OCI-M2 (cell line): ENCODE results near the gene FAM117A.
A peak's percentile ranks its signal among the peaks of the same experiment; 100 is the strongest.
"Not testable (repeated sequence)": the region's sequence is repeated elsewhere in the genome, so short reads cannot be mapped to it uniquely, and the experiment has no call there.

Source experiments
- DNase-seq: peaks from one replicate; lab custom pipeline; 2025; ENCODE audit not compliant: unreplicated experiment; lab: John Stamatoyannopoulos, UW

Gene FAM117A

DNA sequence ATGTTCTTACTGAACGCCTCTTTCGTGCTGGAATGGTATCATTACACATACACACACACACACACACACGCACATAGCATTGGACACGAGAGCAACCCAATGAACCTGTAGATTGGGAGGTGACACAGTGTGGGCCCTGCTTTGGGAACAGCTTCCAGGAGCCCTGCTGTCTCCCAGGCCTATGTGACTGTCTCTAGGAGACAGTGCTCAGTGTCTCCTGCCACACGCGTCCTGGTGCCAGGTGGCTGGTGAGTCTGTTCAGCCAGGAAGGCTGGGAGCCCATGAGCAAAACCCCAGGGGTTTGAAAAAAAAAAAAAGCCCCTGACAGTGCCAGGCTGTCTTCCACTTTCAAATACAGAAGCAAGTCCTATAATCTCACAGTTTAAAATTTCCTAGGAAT is 83.6 kb downstream of the FAM117A start:
- no peak for DNase-seq

DNA sequence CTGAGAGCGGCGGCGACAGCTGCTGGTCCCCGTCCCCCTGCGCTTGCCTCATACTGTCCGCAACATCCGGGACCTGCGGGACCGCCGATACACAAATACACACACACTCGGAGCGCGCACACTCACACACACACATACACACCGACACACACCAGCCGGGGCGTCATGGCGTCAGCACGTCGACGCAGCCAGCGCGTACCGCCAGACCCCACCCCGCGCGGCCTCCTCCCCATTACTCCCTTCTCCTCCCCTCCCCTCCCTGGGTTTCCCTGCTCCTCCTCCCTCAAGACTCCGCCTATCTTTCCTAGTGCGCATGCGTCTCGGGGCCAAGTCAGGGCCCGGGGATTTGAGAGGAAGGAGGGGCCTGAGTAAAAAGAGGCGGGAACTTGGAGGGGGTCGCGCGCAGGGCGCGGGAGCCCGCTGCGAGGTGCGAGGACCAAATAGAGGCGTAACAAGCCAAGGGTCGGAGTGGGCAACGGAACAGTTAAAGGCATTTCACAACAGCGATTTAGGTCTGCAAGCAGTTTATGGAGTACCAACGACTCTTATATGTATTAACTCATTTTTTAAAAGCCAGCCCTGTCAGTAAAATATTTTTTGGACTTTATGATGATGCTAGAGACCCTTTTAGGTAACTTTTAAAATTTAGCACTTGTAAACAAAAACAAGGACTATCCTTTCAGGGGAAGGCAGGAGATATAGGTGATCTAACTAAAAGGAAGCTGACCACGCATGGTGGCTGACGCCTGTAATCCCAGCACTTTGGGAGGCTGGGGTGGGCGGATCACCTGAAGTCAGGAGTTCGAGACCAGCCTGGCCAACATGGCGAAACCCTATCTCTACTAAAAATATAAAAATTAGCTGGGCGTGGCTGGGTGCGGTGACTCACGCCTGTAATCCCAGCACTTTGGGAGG is 85.7 kb downstream of the FAM117A start, which contains the start of gene SPOP:
SPOP (minus strand) TSS at position 165 of the 915 bp plus-strand sequence. CDS start 55,287 bp downstream, outside the sequence.
- DNase-seq: peak; percentile 51

DNA sequence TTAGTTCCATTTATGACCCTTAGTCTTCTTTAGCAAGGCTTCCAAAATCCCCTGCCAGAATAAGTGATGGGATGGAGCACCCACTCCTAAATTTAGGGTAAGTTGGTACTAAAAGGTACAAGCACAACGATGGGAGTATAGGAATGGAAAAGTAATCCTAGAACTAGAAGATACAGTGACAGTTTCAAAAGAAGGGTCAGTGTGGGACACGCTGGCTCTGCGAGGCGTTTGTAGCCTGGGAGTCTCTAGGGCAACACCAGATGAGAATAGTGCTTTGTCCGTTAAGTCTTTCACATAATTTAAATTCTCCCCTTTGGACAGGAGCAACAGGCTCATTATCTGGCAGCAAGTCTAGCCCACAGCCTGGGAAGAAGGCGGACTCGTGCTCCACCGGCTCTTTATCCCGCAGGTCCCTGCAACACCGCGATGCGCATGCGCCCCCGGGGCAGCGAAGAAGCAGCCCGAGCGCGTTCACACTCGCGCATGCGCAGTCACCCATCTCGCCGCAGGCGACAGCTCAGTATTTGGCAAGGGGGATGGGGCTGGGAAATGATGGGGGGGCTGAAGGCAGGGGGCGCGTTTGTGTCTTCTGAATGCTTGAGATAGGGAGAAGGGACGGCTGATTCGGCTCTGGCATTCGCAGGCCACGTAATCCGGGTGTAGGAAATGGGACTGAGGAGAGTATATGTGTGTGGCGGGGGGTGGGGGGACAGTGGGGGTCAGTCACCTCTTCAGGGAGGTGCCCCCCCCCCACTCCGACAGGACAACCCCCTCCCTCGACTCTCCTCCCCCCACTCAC is 86.6 kb downstream of the FAM117A start:
- DNase-seq: no peak

DNA sequence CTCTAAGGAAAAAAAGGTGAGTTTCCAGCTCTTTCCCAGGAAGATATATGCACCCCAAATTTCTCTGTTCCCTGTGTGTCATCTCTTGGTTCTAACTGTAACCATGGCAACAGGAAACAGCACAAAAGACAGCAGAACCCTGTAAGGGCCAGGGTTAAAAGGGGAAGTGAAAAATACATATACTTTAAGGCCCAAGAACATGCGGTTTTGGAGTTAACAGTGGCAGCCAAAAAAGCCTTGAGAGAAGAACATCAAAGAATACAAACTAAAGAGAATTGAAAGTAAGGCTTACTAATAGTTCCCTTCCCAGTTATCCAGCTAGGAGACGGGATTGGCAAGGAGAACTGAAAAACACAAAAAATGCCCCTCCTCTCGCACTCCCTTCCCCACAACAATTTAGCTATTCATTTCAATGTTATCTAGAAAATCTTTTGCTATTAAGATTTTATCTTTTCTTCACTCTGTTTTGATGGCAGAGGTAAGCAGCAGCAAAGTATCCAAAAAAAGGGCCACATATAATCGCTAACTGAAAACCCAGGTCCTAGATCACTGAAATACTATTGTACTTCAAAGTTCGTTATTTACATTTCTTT is 87.6 kb downstream of the FAM117A start:
- no peak for DNase-seq

DNA sequence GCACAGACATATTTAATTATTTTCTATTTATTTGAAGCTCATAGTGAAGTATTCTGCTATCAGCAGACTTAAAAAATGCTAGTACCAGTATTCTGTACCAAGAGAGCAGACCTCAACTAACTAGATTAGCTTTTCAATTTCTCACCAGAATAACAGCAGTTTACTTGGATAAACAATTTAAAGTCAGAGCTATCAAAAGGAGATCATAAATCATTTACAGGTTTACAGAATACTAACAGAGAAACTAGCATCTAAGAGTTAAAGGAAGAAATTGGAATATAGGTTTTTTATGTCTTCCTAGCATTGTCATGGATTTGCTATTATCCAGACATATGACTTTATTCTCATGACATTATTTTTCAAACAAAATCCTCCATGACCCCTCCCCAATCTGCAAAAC is 89.4 kb downstream of the FAM117A start:
- DNase-seq: no peak

DNA sequence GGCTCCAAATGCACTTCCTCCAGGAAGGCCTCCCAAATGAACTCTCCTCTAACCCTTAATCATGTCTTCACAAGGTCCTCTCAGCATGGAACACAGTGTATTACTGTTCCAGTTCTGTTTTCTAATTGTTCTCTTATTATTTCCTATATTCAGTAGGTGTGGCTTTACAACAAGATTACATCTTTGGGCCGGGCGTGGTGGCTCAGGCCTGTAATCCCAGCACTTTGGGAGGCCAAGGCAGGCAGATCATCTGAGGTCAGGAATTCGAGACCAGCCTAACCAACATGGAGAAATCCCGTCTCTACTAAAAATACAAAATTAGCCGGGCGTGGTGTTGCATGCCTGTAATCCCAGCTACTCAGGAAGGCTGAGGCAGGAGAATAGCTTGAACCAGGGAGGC is 90.3 kb downstream of the FAM117A start:
- DNase-seq: not testable (repeated sequence)

DNA sequence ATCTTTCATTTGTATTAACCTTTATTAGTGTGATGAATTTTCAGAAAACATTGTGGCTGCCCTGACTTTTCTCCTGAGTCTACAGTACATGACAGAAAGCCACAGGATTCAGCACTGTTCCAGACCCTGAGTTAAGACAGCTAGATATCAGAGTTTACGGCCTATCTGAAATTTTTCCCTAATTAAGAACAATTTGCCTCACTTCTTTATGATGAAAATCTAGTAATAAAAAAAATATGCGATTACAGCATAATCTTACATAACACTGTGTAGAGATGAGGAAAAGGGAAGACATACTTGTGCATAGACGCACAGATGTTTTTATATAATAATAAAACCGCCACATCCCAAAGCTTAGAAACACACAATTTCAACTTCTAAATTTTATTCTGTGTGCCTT is 93.3 kb downstream of the FAM117A start:
- no peak for DNase-seq

DNA sequence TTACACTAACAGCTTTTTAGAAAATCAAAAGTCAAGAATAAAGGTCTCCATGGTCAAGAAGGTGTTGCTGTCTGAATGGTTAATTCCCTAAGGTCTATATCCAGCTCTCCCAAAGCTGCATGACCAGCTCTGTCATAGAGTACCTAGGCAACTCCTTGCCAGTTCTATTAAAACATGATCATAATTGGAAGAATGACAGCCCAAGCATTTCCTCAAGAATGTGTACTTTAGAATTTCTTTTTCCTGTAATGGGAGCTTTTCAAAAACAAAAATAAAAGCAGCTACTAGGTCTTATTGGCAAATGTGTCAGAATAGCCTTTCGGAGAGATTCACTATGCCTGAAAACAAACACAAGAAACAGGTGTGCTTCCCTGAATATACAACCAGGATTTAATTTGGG is 93.9 kb downstream of the FAM117A start:
- DNase-seq: no peak

DNA sequence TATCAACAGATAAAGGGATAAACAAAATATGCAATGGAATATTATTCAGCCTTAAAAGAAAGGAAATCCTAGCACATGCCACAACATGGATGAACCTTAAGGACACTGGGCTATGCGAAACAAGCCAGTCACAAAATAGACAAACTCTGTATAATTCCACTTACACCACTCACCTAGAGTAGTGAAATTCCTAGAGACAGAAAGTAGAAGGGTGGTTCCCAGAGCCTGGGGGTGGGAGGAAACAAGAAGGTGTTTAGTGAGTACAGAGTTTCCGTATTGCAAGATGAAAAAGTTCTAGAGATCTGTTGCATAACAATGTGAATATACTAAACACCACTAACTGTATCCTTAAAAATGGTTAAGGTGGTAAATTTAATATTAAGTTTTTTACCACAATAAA is 96.1 kb downstream of the FAM117A start:
- DNase-seq: no peak

DNA sequence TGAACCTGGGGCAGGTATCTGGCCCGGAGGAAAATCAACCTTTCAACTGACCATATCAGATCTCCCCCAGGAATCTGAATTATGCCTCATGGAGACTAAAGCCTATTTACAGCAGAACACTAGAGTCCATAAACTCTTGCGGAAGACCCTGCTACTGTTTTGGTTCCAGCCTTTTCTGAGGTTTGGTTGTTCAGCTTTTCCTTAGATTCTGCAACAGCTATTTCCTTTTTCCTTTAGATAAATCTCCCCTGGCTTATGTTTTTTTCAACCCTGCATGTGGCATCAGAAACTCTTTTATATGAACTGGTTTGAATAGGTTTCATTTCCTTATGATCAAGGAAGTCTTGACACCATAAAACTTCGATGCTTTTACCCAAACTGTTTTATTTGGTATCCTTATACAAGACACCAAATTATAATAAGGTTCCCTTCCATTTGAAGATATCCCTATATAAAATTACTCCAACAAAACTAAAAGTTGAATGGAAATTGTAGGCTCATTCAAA is 99.2 kb downstream of the FAM117A start:
- DNase-seq: no peak
